Measurements from ENCODE around the gene KIF23. TPM values are rescaled to one million over a fixed set of nuclear protein-coding genes. Genes with fewer than 3 reads are reported as not detected.

Gene KIF23
- polyA plus RNA-seq, 4 donors: 1.1 to 14.0 (median 6.7) TPM

DNA sequence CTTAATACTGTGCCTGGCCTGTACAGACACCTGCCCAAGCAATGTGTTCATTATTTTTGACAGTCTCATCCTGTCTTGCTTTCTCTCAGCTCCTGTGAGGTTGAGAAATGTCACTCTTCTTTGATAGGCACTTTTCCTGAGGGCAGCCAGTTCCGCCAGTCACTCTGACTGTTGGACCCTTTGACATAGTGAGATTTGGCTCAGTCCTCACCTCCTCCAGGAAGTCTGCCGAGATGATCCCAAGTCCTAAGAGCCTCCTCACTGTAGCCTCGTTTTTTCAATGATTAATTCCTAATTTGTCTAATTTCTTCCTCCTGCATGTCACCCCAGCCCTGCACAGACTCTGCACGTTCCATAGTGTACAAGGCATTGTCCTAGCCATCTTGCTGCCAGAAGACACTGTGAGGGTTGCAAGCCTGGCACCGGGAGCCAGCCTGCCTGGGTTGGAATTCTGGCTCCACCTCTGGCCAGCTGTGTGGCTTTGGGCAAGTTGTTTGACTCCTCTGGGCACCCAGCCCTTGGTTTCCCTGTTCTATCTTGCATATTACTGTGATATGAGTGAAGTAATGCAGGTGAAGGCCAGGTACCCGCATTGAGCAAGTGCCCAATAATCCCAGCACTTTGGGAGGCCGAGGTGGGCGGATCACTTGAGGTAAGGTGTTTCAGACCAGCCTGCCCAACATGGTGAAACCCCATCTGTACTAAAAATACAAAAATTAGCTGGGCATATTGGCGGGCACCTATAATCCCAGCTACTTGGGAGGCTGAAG is 62.7 kb downstream of the KIF23 start:
- WGBS, 3 donors: 73 to 85% (median 77%) methylated on average over 9 of the region's 9 CpGs
- Histone ChIP-seq H3K4me1 (ENCODE audit: control insufficient read depth in 3 of 3, insufficient read depth in 2 of 3, low read depth in 1 of 3, low read length in 2 of 3) (no peaks in the 10 kb centered on the region), H3K27me3 (ENCODE audit: control insufficient read depth in 3 of 3, insufficient read depth in 3 of 3, low read length in 3 of 3) (peaks cover 0 to 10% (median 0%) of the 10 kb centered on the region in 3 donors), H3K27ac (ENCODE audit: low read depth in 1 of 3, low read length in 2 of 3) (no peak overlapping the region), H3K4me3 (ENCODE audit: low read depth in 1 of 3, low read length in 3 of 3) (no peak overlapping the region), H3K9me3 (ENCODE audit: control insufficient read depth in 2 of 2, insufficient read depth in 1 of 2, low read depth in 1 of 2, low read length in 1 of 2) (no peaks in the 10 kb centered on the region), H3K36me3 (ENCODE audit: control insufficient read depth in 3 of 3, insufficient read depth in 2 of 3, low read depth in 1 of 3, low read length in 3 of 3) (no peaks in the 10 kb centered on the region)
- no peak for DNase-seq
- no peak for FAIRE-seq

DNA sequence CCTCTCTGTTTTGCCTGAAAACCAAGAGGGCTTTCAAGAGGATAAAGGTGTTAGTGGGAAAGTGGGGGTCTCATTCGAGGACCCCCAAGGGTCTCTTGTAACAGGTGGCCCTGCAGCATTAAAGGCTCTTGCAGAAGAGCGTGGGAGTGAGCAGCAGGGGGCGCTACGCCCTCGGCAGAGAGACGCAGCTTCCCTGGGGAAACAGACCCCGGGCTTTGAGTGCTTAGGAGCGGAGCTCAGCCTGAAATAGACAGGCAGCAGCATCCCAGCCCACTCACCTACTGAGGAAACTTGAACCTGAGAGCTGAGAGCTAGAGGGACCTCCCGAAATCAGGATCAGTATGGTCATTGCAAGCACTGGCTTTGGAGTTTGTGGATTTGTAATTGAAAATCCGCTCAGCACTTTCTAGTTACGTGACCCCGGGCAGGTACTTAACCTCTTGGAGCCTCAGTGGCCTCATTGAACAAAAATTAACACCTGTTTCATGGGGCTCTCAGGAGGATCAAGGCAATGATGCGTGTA is 64.2 kb downstream of the KIF23 start:
- H3K36me3 ChIP-seq (ENCODE audit: control insufficient read depth in 3 of 3, insufficient read depth in 2 of 3, low read depth in 1 of 3, low read length in 3 of 3): no peaks in the 10 kb centered on the region
- H3K27ac ChIP-seq (ENCODE audit: low read depth in 1 of 3, low read length in 2 of 3): no peak overlapping the region
- H3K27me3 ChIP-seq (ENCODE audit: control insufficient read depth in 3 of 3, insufficient read depth in 3 of 3, low read length in 3 of 3): peaks cover 0 to 10% (median 0%) of the 10 kb centered on the region in 3 donors
- FAIRE-seq (no peak), DNase-seq (peak; percentile 31 to 70)
- no peak overlapping the region for H3K4me3 ChIP-seq (ENCODE audit: low read depth in 1 of 3, low read length in 3 of 3)
- no peaks in the 10 kb centered on the region for H3K4me1 ChIP-seq (ENCODE audit: control insufficient read depth in 3 of 3, insufficient read depth in 2 of 3, low read depth in 1 of 3, low read length in 2 of 3)
- WGBS, 3 donors: 33 to 36% (median 33%) methylated on average over 13 of the region's 13 CpGs
- no peaks in the 10 kb centered on the region for H3K9me3 ChIP-seq (ENCODE audit: control insufficient read depth in 2 of 2, insufficient read depth in 1 of 2, low read depth in 1 of 2, low read length in 1 of 2)

DNA sequence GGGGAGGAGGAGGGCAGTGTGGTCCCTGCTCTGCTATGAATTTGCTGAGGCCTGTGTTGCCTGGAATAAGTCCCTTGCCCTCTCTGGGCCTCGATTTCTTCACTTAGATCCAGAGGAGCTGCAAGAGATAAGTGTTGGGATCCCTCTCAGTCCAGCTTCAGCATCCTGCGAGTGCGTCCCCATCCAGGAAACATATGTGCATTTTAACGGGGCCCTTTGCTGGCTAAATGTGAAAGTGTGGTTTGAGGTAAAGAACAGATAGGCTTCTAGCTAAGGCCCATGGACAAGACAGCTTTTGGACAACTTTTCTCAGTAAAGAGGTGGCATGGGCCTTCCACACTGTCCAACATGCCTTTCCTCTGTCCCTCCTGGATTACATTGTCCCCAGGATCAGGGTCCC is 64.9 kb downstream of the KIF23 start:
- no peak for DNase-seq
- Histone ChIP-seq H3K27ac (ENCODE audit: low read depth in 1 of 3, low read length in 2 of 3) (no peak overlapping the region), H3K36me3 (ENCODE audit: control insufficient read depth in 3 of 3, insufficient read depth in 2 of 3, low read depth in 1 of 3, low read length in 3 of 3) (no peaks in the 10 kb centered on the region), H3K27me3 (ENCODE audit: control insufficient read depth in 3 of 3, insufficient read depth in 3 of 3, low read length in 3 of 3) (peaks cover 0 to 10% (median 0%) of the 10 kb centered on the region in 3 donors), H3K9me3 (ENCODE audit: control insufficient read depth in 2 of 2, insufficient read depth in 1 of 2, low read depth in 1 of 2, low read length in 1 of 2) (no peaks in the 10 kb centered on the region), H3K4me1 (ENCODE audit: control insufficient read depth in 3 of 3, insufficient read depth in 2 of 3, low read depth in 1 of 3, low read length in 2 of 3) (no peaks in the 10 kb centered on the region), H3K4me3 (ENCODE audit: low read depth in 1 of 3, low read length in 3 of 3) (no peak overlapping the region)
- 76 to 77% (median 77%) methylated on average over 4 of the region's 4 CpGs for WGBS, 3 donors
- no peak for FAIRE-seq

DNA sequence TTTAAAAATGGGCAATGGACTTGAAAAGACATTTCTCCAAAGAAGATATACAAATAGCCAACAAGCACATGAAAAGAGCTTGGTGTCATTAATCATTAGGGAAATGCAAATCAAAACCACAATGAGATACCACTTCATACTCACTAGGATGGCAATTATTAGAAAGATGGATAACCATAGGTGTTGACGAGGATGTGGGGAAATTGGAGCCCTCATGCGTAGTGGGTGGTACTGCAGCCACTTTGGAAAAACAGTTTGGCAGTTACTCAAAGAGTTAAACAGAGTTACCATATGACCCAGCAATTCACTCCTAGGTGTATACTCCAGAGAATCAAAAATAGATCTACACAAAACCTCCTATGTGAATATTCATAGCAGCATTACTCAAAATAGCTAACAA is 65.8 kb downstream of the KIF23 start:
- Histone ChIP-seq H3K4me1 (ENCODE audit: control insufficient read depth in 3 of 3, insufficient read depth in 2 of 3, low read depth in 1 of 3, low read length in 2 of 3) (no peaks in the 10 kb centered on the region), H3K4me3 (ENCODE audit: low read depth in 1 of 3, low read length in 3 of 3) (no peak overlapping the region), H3K36me3 (ENCODE audit: control insufficient read depth in 3 of 3, insufficient read depth in 2 of 3, low read depth in 1 of 3, low read length in 3 of 3) (no peaks in the 10 kb centered on the region), H3K27ac (ENCODE audit: low read depth in 1 of 3, low read length in 2 of 3) (no peak overlapping the region), H3K27me3 (ENCODE audit: control insufficient read depth in 3 of 3, insufficient read depth in 3 of 3, low read length in 3 of 3) (peaks cover 0 to 7% (median 4%) of the 10 kb centered on the region in 3 donors), H3K9me3 (ENCODE audit: control insufficient read depth in 2 of 2, insufficient read depth in 1 of 2, low read depth in 1 of 2, low read length in 1 of 2) (no peaks in the 10 kb centered on the region)
- DNase-seq (no peak), FAIRE-seq (no peak)
- 91 to 100% (median 97%) methylated on average over 2 of the region's 2 CpGs for WGBS, 3 donors

DNA sequence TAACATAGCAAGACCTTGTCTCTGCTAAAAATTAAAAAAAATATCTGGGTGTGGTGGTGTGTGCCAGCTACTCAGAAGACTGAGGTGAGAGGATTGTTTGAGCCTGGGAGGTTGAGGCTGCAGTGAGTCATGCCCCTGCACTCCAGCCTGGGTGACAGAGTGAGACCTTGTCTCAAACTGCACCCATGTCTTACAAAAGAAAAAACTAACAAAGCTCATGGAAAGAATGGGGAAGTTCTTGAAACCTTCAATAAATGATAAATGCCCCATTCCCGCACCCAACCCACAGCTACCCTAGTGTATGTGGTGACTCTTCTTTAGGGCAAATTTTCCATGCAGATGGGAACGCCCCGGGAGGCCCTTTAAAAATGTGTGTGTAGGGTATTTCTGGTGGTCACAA is 66.8 kb downstream of the KIF23 start:
- Histone ChIP-seq H3K4me3 (ENCODE audit: low read depth in 1 of 3, low read length in 3 of 3) (no peak overlapping the region), H3K36me3 (ENCODE audit: control insufficient read depth in 3 of 3, insufficient read depth in 2 of 3, low read depth in 1 of 3, low read length in 3 of 3) (no peaks in the 10 kb centered on the region), H3K27me3 (ENCODE audit: control insufficient read depth in 3 of 3, insufficient read depth in 3 of 3, low read length in 3 of 3) (peaks cover 0 to 7% (median 5%) of the 10 kb centered on the region in 3 donors), H3K4me1 (ENCODE audit: control insufficient read depth in 3 of 3, insufficient read depth in 2 of 3, low read depth in 1 of 3, low read length in 2 of 3) (no peaks in the 10 kb centered on the region), H3K9me3 (ENCODE audit: control insufficient read depth in 2 of 2, insufficient read depth in 1 of 2, low read depth in 1 of 2, low read length in 1 of 2) (peaks cover 0 to 7% of the 10 kb centered on the region in 2 donors), H3K27ac (ENCODE audit: low read depth in 1 of 3, low read length in 2 of 3) (no peak overlapping the region)
- DNase-seq: no peak
- WGBS, 3 donors: 78 to 96% (median 88%) methylated on average over 3 of the region's 3 CpGs
- FAIRE-seq: no peak

DNA sequence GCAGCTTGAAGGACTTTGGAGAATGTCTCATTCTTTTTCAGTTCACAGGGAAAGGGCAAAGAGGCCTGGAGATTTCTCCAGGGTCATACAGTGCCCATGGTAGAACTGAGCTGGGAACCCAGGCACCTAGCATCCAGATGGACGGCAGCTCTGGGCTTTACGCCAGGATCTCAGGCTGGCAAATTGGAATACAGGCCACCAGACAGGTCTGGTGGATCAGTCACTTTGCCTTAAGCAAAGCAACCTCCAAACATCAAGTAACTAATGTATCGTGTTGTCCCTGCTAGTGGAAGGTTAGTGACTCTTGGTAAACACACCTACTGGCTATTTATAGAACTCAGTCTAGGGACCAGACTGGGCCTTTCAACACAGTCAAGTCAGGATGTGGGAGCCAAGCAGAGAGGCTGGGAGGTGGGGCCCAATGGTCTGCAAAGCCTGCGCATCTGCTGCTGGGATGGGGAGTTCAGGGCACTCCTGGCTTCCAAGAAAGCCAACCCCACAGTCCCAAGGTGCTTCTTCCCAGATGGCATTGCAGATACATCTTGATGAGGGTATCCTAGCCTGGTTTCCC is 68.6 kb downstream of the KIF23 start:
- H3K27me3 ChIP-seq (ENCODE audit: control insufficient read depth in 3 of 3, insufficient read depth in 3 of 3, low read length in 3 of 3): peaks cover 0 to 10% (median 5%) of the 10 kb centered on the region in 3 donors
- H3K27ac ChIP-seq (ENCODE audit: low read depth in 1 of 3, low read length in 2 of 3): no peak overlapping the region
- FAIRE-seq (no peak), DNase-seq (no peak)
- no peak overlapping the region for H3K4me3 ChIP-seq (ENCODE audit: low read depth in 1 of 3, low read length in 3 of 3)
- H3K4me1 ChIP-seq (ENCODE audit: control insufficient read depth in 3 of 3, insufficient read depth in 2 of 3, low read depth in 1 of 3, low read length in 2 of 3): no peaks in the 10 kb centered on the region
- peaks cover 0 to 9% of the 10 kb centered on the region in 2 donors for H3K9me3 ChIP-seq (ENCODE audit: control insufficient read depth in 2 of 2, insufficient read depth in 1 of 2, low read depth in 1 of 2, low read length in 1 of 2)
- 75 to 85% (median 81%) methylated on average over 4 of the region's 4 CpGs for WGBS, 3 donors
- no peaks in the 10 kb centered on the region for H3K36me3 ChIP-seq (ENCODE audit: control insufficient read depth in 3 of 3, insufficient read depth in 2 of 3, low read depth in 1 of 3, low read length in 3 of 3)

DNA sequence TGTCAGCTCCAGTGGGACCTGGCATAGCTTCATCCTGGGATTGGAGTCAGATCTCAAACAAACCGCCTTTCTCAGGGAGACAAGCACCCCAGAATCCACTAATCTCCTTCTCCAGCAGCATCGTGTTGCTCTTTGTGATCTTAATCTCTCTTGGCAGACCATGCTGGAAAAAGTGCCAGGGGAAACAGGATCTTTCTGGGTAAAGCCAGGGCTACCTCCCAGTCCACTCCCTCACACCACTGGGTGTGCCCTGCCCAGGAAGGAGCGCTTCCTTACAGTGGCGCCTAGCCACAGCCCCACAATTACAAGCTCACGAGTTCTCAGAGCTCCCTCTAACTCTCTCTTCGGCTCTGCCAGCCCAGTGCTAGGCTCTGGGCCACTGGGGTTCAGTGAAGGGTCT is 70.7 kb downstream of the KIF23 start:
- H3K27ac ChIP-seq (ENCODE audit: low read depth in 1 of 3, low read length in 2 of 3): no peak overlapping the region
- H3K36me3 ChIP-seq (ENCODE audit: control insufficient read depth in 3 of 3, insufficient read depth in 2 of 3, low read depth in 1 of 3, low read length in 3 of 3): no peaks in the 10 kb centered on the region
- FAIRE-seq (no peak), DNase-seq (no peak)
- H3K27me3 ChIP-seq (ENCODE audit: control insufficient read depth in 3 of 3, insufficient read depth in 3 of 3, low read length in 3 of 3): peaks cover 0 to 5% (median 3%) of the 10 kb centered on the region in 3 donors
- H3K4me1 ChIP-seq (ENCODE audit: control insufficient read depth in 3 of 3, insufficient read depth in 2 of 3, low read depth in 1 of 3, low read length in 2 of 3): no peaks in the 10 kb centered on the region
- 54 to 66% (median 58%) methylated on average over 6 of the region's 6 CpGs for WGBS, 3 donors
- H3K4me3 ChIP-seq (ENCODE audit: low read depth in 1 of 3, low read length in 3 of 3): no peak overlapping the region
- H3K9me3 ChIP-seq (ENCODE audit: control insufficient read depth in 2 of 2, insufficient read depth in 1 of 2, low read depth in 1 of 2, low read length in 1 of 2): peaks cover 0 to 9% of the 10 kb centered on the region in 2 donors

DNA sequence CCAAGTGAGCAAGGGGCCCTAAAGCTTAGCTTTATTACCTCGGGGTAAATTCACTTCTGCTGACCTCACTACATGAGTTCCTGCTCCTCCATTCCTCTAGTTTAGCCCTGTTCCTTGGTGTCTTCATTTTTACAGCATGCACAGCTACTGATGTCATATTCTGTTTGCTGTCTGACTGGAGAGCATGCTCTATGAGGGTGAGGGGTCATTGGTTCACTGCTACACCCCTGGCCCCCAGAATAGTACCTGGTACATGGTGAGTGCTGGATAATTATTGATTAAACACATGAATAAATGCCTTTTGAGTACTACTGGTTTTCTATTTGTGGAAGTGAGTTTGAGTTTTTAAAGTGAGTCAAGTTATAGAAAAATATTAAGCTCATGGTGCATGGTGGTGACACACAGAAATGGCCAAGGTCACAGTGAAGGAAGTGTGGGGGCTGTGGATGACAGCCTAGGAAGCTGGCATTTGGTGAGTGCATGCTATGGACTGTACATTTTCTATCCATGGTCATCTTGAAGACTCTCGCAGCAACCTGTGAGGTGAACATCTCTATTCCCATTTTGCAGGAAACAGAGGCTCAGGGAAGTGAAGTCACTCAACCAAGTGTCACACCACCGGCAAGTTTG is 72.4 kb downstream of the KIF23 start:
- H3K36me3 ChIP-seq (ENCODE audit: control insufficient read depth in 3 of 3, insufficient read depth in 2 of 3, low read depth in 1 of 3, low read length in 3 of 3): no peaks in the 10 kb centered on the region
- H3K27me3 ChIP-seq (ENCODE audit: control insufficient read depth in 3 of 3, insufficient read depth in 3 of 3, low read length in 3 of 3): peaks cover 0 to 5% (median 3%) of the 10 kb centered on the region in 3 donors
- H3K4me3 ChIP-seq (ENCODE audit: low read depth in 1 of 3, low read length in 3 of 3): no peak overlapping the region
- 81 to 97% (median 92%) methylated on average over 3 of the region's 3 CpGs for WGBS, 3 donors
- DNase-seq (no peak), FAIRE-seq (no peak)
- H3K9me3 ChIP-seq (ENCODE audit: control insufficient read depth in 2 of 2, insufficient read depth in 1 of 2, low read depth in 1 of 2, low read length in 1 of 2): peaks cover 0 to 11% of the 10 kb centered on the region in 2 donors
- H3K27ac ChIP-seq (ENCODE audit: low read depth in 1 of 3, low read length in 2 of 3): no peak overlapping the region
- no peaks in the 10 kb centered on the region for H3K4me1 ChIP-seq (ENCODE audit: control insufficient read depth in 3 of 3, insufficient read depth in 2 of 3, low read depth in 1 of 3, low read length in 2 of 3)

All from small intestine (tissue), 7 donors.